A549 (cell line): Measurements from ENCODE around the gene SORCS2. TPM values are rescaled to one million over a fixed set of nuclear protein-coding genes. Genes with fewer than 3 reads are reported as not detected.

Source experiments
- ATAC-seq, 2 experiments: fragments of 200-7000 bp in 1 of 2; fragments of >200 bp in 1 of 2; cut with Nextera tagmentation in 1 of 2; cut with Tn5 transposase in 1 of 2; 3 replicates each; pipeline versions ENCODE4 v1.8.0 to v1.9.1; 2018 to 2020; ENCODE audit warnings: mild to moderate bottlenecking in 1 of 2, moderate library complexity in 1 of 2
- CTCF ChIA-PET: fragments of 300-600 bp; sonication (Branson Sonifier 250); formaldehyde crosslinking; extraction: SDS; loops from one replicate; lab custom pipeline; 2021; ENCODE audit warnings: antibody characterized with exemption, inconsistent platforms; lab: Yijun Ruan, JAX
- POLR2A ChIA-PET: fragments of 350-600 bp; formaldehyde crosslinking; extraction: SDS; loops from one replicate; lab custom pipeline; 2021; ENCODE audit warnings: antibody characterized with exemption, inconsistent platforms; lab: Yijun Ruan, JAX
- DNase-seq, 2 experiments: peaks; one replicate each; pipeline versions ENCODE4 v3.0.0 to v3.0.0-alpha.2; 2011 to 2016; ENCODE audit warnings: low read depth in 1 of 2, low spot score in 1 of 2
- FAIRE-seq: peaks from 2 replicates; lab custom pipeline; 2011; peaks lifted over from hg19 to GRCh38; lab: Jason Lieb, UNC
- H3K27ac ChIP-seq, 2 experiments: fragments of >200 bp; sonication (Bioruptor Twin); formaldehyde crosslinking; 3 replicates each; pipeline ENCODE4 v1.5.1; 2016 to 2017
- H3K4me1 ChIP-seq: fragments of >200 bp; sonication (Bioruptor Twin); formaldehyde crosslinking; 3 replicates; pipeline ENCODE4 v1.6.1; 2016
- H3K4me2 ChIP-seq: fragments of >200 bp; sonication (Bioruptor Twin); formaldehyde crosslinking; 3 replicates; pipeline ENCODE4 v1.6.1; 2016
- H3K4me3 ChIP-seq: fragments of >200 bp; sonication (Bioruptor Twin); formaldehyde crosslinking; 3 replicates; pipeline ENCODE4 v1.5.1; 2016
- H3K9me3 ChIP-seq: fragments of >200 bp; sonication (Bioruptor Twin); formaldehyde crosslinking; 3 replicates; pipeline ENCODE4 v1.6.1; 2016
- BCL3 ChIP-seq: fragments of >200 bp; sonication (Bioruptor Twin); formaldehyde crosslinking; IDR thresholded peaks from 3 replicates; pipeline ENCODE4 v1.6.1; 2016
- CBX2 ChIP-seq: fragments of 200-600 bp; sonication (generic); IDR thresholded peaks from 2 replicates; pipeline ENCODE4 v1.6.1; 2016; ENCODE audit warnings: low read depth, mild to moderate bottlenecking, borderline replicate concordance
- CHD2 ChIP-seq: fragments of 150-350 bp; IDR thresholded peaks from 2 replicates; pipeline ENCODE4 v1.6.1; 2014; ENCODE audit warnings: low read length; ENCODE audit not compliant: partially characterized antibody
- CTCF ChIP-seq: fragments of >200 bp; sonication (Bioruptor Twin); formaldehyde crosslinking; IDR thresholded peaks from 3 replicates; pipeline ENCODE4 v1.5.1; 2016
- EP300 ChIP-seq, 2 experiments: fragments of >200 bp; sonication (Bioruptor Twin); formaldehyde crosslinking; IDR thresholded peaks; 2 replicates in 1 of 2; 3 replicates in 1 of 2; pipeline ENCODE4 v1.6.1; 2016 to 2017
- ESRRA ChIP-seq: fragments of 150-350 bp; IDR thresholded peaks from 2 replicates; pipeline ENCODE4 v1.6.1; 2014; ENCODE audit warnings: mild to moderate bottlenecking, low read length, borderline replicate concordance
- HDAC2 ChIP-seq: fragments of 200-600 bp; sonication (generic); IDR thresholded peaks from 2 replicates; pipeline ENCODE4 v1.6.1; 2016
- HES2 ChIP-seq: fragments of >200 bp; sonication (Bioruptor Twin); formaldehyde crosslinking; IDR thresholded peaks from 2 replicates; pipeline ENCODE4 v1.6.1; 2016
- HOXB5 ChIP-seq: fragments of 250-450 bp; sonication (Bioruptor Pico); IDR thresholded peaks from 2 replicates; pipeline ENCODE4 v1.5.0; 2020; ENCODE audit warnings: mild to moderate bottlenecking, moderate library complexity
- JUNB ChIP-seq: fragments of >200 bp; sonication (Bioruptor Twin); formaldehyde crosslinking; IDR thresholded peaks from 2 replicates; pipeline ENCODE4 v1.6.1; 2016
- MAX ChIP-seq: IDR thresholded peaks from 2 replicates; pipeline ENCODE4 v1.6.1; 2012
- NR3C1 ChIP-seq: fragments of >200 bp; sonication (Bioruptor Twin); formaldehyde crosslinking; IDR thresholded peaks from 3 replicates; pipeline ENCODE4 v1.6.1; 2017
- POLR2A ChIP-seq: IDR thresholded peaks from 2 replicates; pipeline ENCODE4 v1.6.1; 2012; ENCODE audit warnings: mild to moderate bottlenecking, low read length
- POLR2AphosphoS2 ChIP-seq: conservative IDR thresholded peaks from 2 replicates; pipeline ENCODE4 v1.6.1; 2012; ENCODE audit warnings: low read length, improper control_type of control experiment, inconsistent platforms
- RAD21 ChIP-seq, 2 experiments: fragments of >200 bp in 1 of 2; sonication (Bioruptor Twin) in 1 of 2; formaldehyde crosslinking in 1 of 2; IDR thresholded peaks in 1 of 2; conservative IDR thresholded peaks in 1 of 2; 2 replicates in 1 of 2; 3 replicates in 1 of 2; pipeline ENCODE4 v1.6.1; 2012 to 2018; ENCODE audit warnings: inconsistent platforms in 1 of 2
- REST ChIP-seq: fragments of 200-600 bp; sonication (generic); IDR thresholded peaks from 2 replicates; pipeline ENCODE4 v1.6.1; 2016; ENCODE audit warnings: antibody characterized with exemption, mild to moderate bottlenecking, moderate library complexity
- RFX5 ChIP-seq: fragments of 450-650 bp; IDR thresholded peaks from 2 replicates; pipeline ENCODE4 v1.7.1; 2014; ENCODE audit warnings: antibody characterized with exemption, mild to moderate bottlenecking, moderate library complexity
- RNF2 ChIP-seq: fragments of 200-600 bp; sonication (generic); IDR thresholded peaks from 2 replicates; pipeline ENCODE4 v1.6.1; 2016; ENCODE audit warnings: low read depth, mild to moderate bottlenecking, antibody characterized with exemption, moderate library complexity, borderline replicate concordance
- SMC3 ChIP-seq: fragments of >200 bp; sonication (Bioruptor Twin); formaldehyde crosslinking; IDR thresholded peaks from 3 replicates; pipeline ENCODE4 v1.6.1; 2018; ENCODE audit warnings: inconsistent platforms
- TP53 ChIP-seq: fragments of 250-450 bp; sonication (Bioruptor Pico); IDR thresholded peaks from 2 replicates; pipeline ENCODE4 v1.5.0; 2021; ENCODE audit warnings: mild to moderate bottlenecking, moderate library complexity
- ZFP36 ChIP-seq: fragments of 450-650 bp; IDR thresholded peaks from 2 replicates; pipeline ENCODE4 v1.6.1; 2014; ENCODE audit warnings: borderline replicate concordance; ENCODE audit not compliant: partially characterized antibody
- WGBS: methylation state at CpG from one replicate; pipeline ENCODE4 v1.1.6; 2017; ENCODE audit errors: missing lambda C conversion rate; 5-methylcytosine and 5-hydroxymethylcytosine counted together
- polyA plus RNA-seq, 4 experiments: library from polyadenylated mRNA; depleted of rRNA in 3 of 4; stranded (reverse); fragments of >200 nt; fragmentation: RNase III in 1 of 4; extraction: RNeasy Plus Mini Kit Qiagen cat#74134 plus additional on column Dnase treatment in 1 of 4; gene quantifications; 2 replicates in 3 of 4; 3 replicates in 1 of 4; pipeline ENCODE4 v1.2.3, GENCODE V29; 2011 to 2017

The SORCS2 gene
- polyA plus RNA-seq, 2 of the 4 experiments (the other 2 are of a cell fraction), result 1.4 to 4.6 TPM

GRCh38 chr4:7754565-7755262, 562.4 kb downstream of the SORCS2 start:
- Histone ChIP-seq H3K9me3 (no peaks in the 10 kb centered on the region), H3K4me3 (no peak overlapping the region), H3K4me1 (peaks cover 17% of the 10 kb centered on the region), H3K4me2 (no peak overlapping the region), H3K27ac (peak overlapping the region in 1 of 2 experiments; percentile 14; a peak in 1 of 6 replicates)
- ATAC-seq (no peak), FAIRE-seq (no peak), DNase-seq (no peak)
- CTCF ChIA-PET, result interaction anchor here (1.9 kb wide), 1 partner anchor 16 kb away, joined by 6 read pairs; no protein-coding TSS in a partner anchor
- POLR2A ChIA-PET, result no interaction called here
- TF ChIP-seq CTCF, result no peak
- WGBS, result 89% methylated on average over 19 of the region's 21 CpGs

GRCh38 chr4:7755561-7755960, 563.2 kb downstream of the SORCS2 start:
- Histone ChIP-seq H3K4me3 (no peak overlapping the region), H3K4me1 (peaks cover 17% of the 10 kb centered on the region)
- no peak for TF ChIP-seq HOXB5
- no peak for TF ChIP-seq POLR2A
- TF ChIP-seq, all 56 proteins: peak for 0
- CTCF ChIA-PET, result interaction anchor here (1.9 kb wide), 1 partner anchor 15 kb away, joined by 6 read pairs; no protein-coding TSS in a partner anchor
- DNase-seq, result no peak
- WGBS, result 92% methylated on average over 8 of the region's 16 CpGs
- peak in 1 of 2 experiments; percentile 23; a peak in 3 of 6 replicates for ATAC-seq
- POLR2A ChIA-PET, result no interaction called here
- H3K9me3 ChIP-seq, result no peaks in the 10 kb centered on the region
- H3K4me2 ChIP-seq, result no peak overlapping the region
- FAIRE-seq, result no peak
- H3K27ac ChIP-seq, result no peak overlapping the region

GRCh38 chr4:7756071-7756470, 563.7 kb downstream of the SORCS2 start:
- H3K9me3 ChIP-seq, result no peaks in the 10 kb centered on the region
- no CpG with 5 or more reads among the region's 14 CpGs for WGBS
- CTCF ChIA-PET, result interaction anchor here (1.9 kb wide), 1 partner anchor 14 kb away, joined by 6 read pairs; no protein-coding TSS in a partner anchor

More at GRCh38 chr4:7756071-7756470, 563.7 kb downstream of the SORCS2 start:
- DNase-seq (no peak), FAIRE-seq (no peak), ATAC-seq (peak in 1 of 2 experiments; percentile 7; a peak in 1 of 6 replicates)
- POLR2A ChIA-PET, result no interaction called here
- H3K4me2 ChIP-seq, result no peak overlapping the region
- no peak overlapping the region for H3K27ac ChIP-seq
- no peak for TF ChIP-seq TP53 (CRISPR knock-in tag)
- TF ChIP-seq HDAC2, result no peak
- TF ChIP-seq ZFP36, result no peak
- TF ChIP-seq SMC3, result no peak
- no peak for TF ChIP-seq BCL3
- TF ChIP-seq ESRRA, result no peak
- no peak for TF ChIP-seq NR3C1
- no peak for TF ChIP-seq REST
- TF ChIP-seq POLR2AphosphoS2, result no peak
- no peak for TF ChIP-seq JUNB
- TF ChIP-seq RAD21 (conservative IDR thresholded peaks at IDR 0.05 in 1 of 2, IDR thresholded peaks at IDR 0.05 in 1 of 2), result no peak
- no peak for TF ChIP-seq EP300 (IDR thresholded peaks at IDR 0.05)
- TF ChIP-seq CBX2, result no peak
- no peak for TF ChIP-seq CHD2
- TF ChIP-seq HES2, result no peak
- no peak for TF ChIP-seq MAX
- no peak for TF ChIP-seq RNF2
- TF ChIP-seq RFX5, result no peak
- TF ChIP-seq, all 56 proteins: peak for 0
- H3K4me3 ChIP-seq, result no peak overlapping the region
- H3K4me1 ChIP-seq, result peaks cover 15% of the 10 kb centered on the region
